Ascending aorta (tissue), 2 donors: ENCODE results near the gene CLASP1. TPM values are rescaled to one million over a fixed set of nuclear protein-coding genes. Genes with fewer than 3 reads are reported as not detected.
"Not testable (repeated sequence)": the region's sequence is repeated elsewhere in the genome, so short reads cannot be mapped to it uniquely, and the experiment has no call there.

ENCODE experiments used
- DNase-seq, 2 donors: peaks; one replicate each; pipeline ENCODE4 v3.0.0-alpha.2; 2019; ENCODE audit warnings: low spot score in 2 of 2
- H3K27ac ChIP-seq, 2 donors: fragments of 200-600 bp; sonication (generic); one replicate each; pipeline ENCODE4 v1.5.1; 2016 to 2017; ENCODE audit warnings: mild to moderate bottlenecking in 1 of 2
- H3K27me3 ChIP-seq: fragments of 200-600 bp; sonication (generic); one replicate; pipeline ENCODE4 v1.5.1; 2017
- H3K36me3 ChIP-seq, 2 donors: fragments of 200-600 bp; sonication (generic); one replicate each; pipeline ENCODE4 v1.5.1; 2016
- H3K4me1 ChIP-seq, 2 donors: fragments of 200-600 bp; sonication (generic); one replicate each; pipeline ENCODE4 v1.5.1; 2016 to 2017; ENCODE audit warnings: mild to moderate bottlenecking in 1 of 2
- H3K4me3 ChIP-seq, 2 donors: fragments of 200-600 bp; sonication (generic); one replicate each; pipeline ENCODE4 v1.5.1; 2016 to 2017; ENCODE audit warnings: mild to moderate bottlenecking in 1 of 2
- H3K9me3 ChIP-seq, 2 donors: fragments of 200-600 bp; sonication (generic); one replicate each; pipeline ENCODE4 v1.5.1; 2016
- CTCF ChIP-seq, 3 experiments: fragments of 200-600 bp in 2 of 3; fragments of 450-650 bp in 1 of 3; sonication (generic) in 2 of 3; IDR thresholded peaks; one replicate each; pipeline ENCODE4 v1.5.1; 2016 to 2019; ENCODE audit warnings: antibody characterized with exemption in 3 of 3, mild to moderate bottlenecking in 1 of 3, moderate library complexity in 1 of 3
- intact Hi-C: fragments of 100-400 bp; cut with DNase I; formaldehyde crosslinking; loops from one replicate; pipeline ENCODE4 v1.15.1; 2023
- total RNA-seq: library from RNA; depleted of rRNA; stranded (reverse); fragments of >200 nt; gene quantifications from one replicate; pipeline ENCODE4 v1.1.0, GENCODE V29; 2016

The CLASP1 gene
- total RNA-seq, 1 donor from 2014 or later, result 78.0 TPM

- no peak for DNase-seq
- no peak for TF ChIP-seq CTCF (IDR thresholded peaks at IDR 0.05)
- Histone ChIP-seq H3K4me1 (peaks cover 0 to 2% of the 10 kb centered on the region in 2 donors), H3K36me3 (no peaks in the 10 kb centered on the region), H3K9me3 (no peaks in the 10 kb centered on the region), H3K4me3 (no peak overlapping the region), H3K27me3 (no peaks in the 10 kb centered on the region), H3K27ac (no peak overlapping the region)
- intact Hi-C loops, result loop anchor here (10.0 kb wide), 1 partner anchor 1386 kb away; the partner anchor contains the start of gene RALB
Observed at GRCh38 chr2:121640380-121641316, 8.6 kb downstream of the CLASP1 start.

GRCh38 chr2:121639846-121640245 lies 9.4 kb downstream of the CLASP1 start:
- not testable (repeated sequence) for H3K9me3 ChIP-seq, H3K36me3 ChIP-seq, H3K4me1 ChIP-seq, H3K27me3 ChIP-seq, H3K4me3 ChIP-seq, DNase-seq, H3K27ac ChIP-seq
- intact Hi-C loops, result loop anchor here (10.0 kb wide), 1 partner anchor 1385 kb away; the partner anchor contains the start of gene RALB

DNA sequence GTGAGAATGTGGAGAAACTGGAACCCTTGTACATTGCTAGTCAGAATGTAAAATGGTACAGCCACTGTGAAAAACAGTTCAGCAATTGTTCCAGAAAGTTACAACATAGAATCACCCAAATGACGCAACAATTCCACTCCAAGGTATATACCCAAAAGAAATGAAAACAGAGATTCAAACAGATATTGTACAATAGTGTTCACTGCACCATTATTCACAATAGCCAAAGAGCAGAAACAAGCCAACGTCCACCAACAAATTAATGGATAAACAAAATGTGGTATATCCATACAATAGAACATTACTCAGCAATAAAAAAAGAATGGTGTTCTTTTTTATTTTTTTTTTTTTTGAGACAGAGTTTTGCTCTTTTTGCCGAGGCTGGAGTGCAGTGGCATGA lies 10.9 kb downstream of the CLASP1 start:
- peaks cover 4 to 6% of the 10 kb centered on the region in 2 donors for H3K4me1 ChIP-seq
- intact Hi-C loops, result no loop called here

DNA sequence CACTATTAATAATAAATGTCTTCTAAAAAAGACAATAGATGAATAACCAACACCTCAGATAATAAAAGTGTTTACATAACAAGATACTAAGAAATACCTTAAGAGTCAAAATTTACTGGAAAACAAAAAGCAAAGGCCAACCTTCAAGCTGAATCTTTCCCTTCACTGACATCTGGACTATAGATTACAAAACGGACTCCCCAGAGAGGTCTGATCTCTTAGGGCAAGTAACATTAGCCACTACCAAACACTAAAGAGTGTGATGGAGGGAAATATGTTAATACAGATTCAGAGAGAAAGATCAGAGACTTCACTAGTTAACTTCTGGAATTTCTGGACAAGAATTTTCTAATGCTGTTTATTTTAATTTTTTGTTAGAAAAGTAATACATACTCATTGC lies 13.9 kb downstream of the CLASP1 start:
- intact Hi-C loops, result no loop called here
- Histone ChIP-seq H3K4me3 (no peak overlapping the region), H3K36me3 (no peaks in the 10 kb centered on the region), H3K27ac (no peak overlapping the region), H3K4me1 (peaks cover 4 to 8% of the 10 kb centered on the region in 2 donors), H3K27me3 (no peaks in the 10 kb centered on the region), H3K9me3 (no peaks in the 10 kb centered on the region)
- no peak for DNase-seq
- no peak for TF ChIP-seq CTCF (IDR thresholded peaks at IDR 0.05)

More for the DNA sequence above, 10.9 kb downstream of the CLASP1 start:
- Histone ChIP-seq H3K27ac (no peak overlapping the region), H3K27me3 (no peaks in the 10 kb centered on the region), H3K36me3 (no peaks in the 10 kb centered on the region), H3K4me3 (no peak overlapping the region), H3K9me3 (no peaks in the 10 kb centered on the region)
- no peak for DNase-seq
- TF ChIP-seq CTCF (IDR thresholded peaks at IDR 0.05), result no peak

DNA sequence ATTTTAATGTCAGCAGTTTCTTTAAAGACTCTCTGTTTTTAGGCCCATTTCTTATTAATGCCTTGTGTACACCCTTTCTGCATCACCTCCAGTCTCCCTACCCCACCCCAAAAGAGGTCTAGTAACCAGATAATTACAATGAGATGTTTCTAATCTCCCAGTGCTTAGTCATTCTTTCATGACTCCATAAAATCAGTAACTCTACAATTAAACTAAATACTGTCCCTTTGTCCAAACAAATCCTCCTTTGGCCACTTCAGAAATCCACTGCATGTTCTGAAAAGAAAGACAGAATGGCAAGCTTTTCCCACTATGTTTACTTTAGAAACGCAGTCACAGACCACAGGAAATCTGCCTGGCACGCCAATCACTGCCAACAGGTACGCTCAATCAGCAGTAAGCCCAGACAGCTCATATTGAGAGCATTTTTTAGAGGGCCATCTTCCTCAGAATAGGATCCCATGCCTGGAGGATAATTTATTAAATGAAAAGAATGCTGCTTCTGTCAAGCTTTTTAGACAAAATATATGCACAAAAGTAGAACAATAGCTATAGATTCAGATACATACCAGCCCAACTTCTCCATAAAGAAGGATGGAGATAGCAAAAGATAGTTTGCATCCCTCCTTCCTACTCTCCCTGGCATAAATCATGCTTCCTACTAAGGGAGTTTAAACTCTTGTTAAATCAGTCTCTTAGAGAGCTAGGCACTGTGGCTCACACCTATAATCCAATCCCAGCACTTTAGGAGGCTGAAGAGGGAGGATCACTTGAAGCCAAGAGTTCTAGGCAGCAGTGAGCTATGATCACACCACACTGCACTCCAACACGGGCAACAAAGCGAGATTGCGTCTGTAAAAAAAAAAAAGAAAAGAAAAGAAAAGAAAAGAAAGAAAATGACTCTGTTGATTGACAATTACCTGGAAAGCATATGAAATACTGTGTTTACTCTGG lies 14.6 kb downstream of the CLASP1 start:
- Histone ChIP-seq H3K4me3 (no peak overlapping the region), H3K4me1 (peaks cover 4 to 8% of the 10 kb centered on the region in 2 donors), H3K36me3 (no peaks in the 10 kb centered on the region), H3K9me3 (no peaks in the 10 kb centered on the region), H3K27me3 (no peaks in the 10 kb centered on the region), H3K27ac (no peak overlapping the region)
- intact Hi-C loops, result no loop called here
- no peak for DNase-seq
- no peak for TF ChIP-seq CTCF (IDR thresholded peaks at IDR 0.05)
